ENCODE measurements around the gene CUL3.
"Not testable (repeated sequence)": the region's sequence is repeated elsewhere in the genome, so short reads cannot be mapped to it uniquely, and the experiment has no call there.

The CUL3 gene

DNA sequence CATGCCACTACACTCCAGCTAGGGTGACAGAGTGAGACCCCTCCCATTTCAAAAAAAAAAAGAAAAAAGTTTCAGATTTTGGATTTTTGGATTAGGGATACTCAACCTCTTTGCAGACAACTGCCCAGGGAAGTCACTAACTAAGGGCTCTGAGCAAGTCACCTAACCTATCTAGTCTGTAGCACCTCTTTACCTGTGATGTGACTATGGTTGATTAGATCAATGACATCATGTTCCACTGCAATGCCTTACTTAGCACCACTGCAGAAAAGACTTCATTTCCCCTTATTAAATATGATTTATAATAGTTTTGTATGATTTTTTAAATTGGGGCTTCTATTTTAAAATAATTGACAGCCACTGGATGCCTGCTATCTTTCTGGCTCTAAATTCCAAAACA is 41.2 kb downstream of the CUL3 start:
- DNase-seq (ENCODE audit: low read depth in 2 of 2) = no peak

DNA sequence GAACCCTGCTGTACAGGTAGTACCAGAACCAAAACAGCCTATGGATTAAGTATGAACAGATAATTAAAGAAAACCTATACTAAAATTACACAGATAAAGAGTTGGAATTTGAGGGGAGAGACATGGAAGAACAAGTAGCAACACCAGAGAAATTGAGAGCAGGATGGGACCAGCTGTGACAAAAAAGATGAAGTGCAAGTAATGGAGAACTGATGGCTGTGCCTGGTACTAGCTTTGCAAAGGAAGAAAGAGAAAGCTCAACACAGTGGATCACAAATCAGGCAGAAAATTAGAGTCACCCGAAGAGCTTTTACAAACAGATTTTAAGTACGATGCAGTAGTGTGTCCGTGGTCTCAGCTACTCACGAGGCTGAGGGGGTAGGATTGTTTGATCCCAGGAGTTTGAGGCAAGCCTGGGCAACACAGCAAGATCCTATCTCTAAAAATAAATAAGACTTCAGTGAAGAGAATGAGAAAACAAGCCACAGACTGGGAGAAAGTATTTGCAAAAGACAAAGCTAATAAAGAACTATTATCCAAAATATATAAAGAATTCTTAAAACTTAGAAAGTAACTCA is 46.5 kb downstream of the CUL3 start:
- no peak for DNase-seq (ENCODE audit: low read depth in 2 of 2)

DNA sequence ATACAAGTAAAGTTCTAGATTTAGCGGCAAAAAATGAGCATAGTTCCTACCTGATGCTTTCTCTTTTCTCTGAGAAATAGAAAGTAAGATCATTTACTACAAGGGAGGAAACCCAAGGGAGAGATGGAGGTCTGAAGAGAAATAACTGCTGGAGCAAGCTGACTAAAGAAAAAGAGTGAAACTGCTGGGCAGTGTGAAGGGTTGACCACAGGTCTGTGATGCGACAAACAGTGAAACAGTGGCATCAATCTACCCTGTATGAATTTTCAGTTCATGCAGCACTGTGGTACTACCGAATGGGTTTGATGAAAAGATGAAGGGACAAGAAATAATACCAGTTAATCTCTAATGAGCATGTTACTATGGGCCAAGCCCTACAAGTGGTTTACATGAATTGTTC is 52.2 kb downstream of the CUL3 start:
- no peak for DNase-seq (ENCODE audit: low read depth in 2 of 2)

DNA sequence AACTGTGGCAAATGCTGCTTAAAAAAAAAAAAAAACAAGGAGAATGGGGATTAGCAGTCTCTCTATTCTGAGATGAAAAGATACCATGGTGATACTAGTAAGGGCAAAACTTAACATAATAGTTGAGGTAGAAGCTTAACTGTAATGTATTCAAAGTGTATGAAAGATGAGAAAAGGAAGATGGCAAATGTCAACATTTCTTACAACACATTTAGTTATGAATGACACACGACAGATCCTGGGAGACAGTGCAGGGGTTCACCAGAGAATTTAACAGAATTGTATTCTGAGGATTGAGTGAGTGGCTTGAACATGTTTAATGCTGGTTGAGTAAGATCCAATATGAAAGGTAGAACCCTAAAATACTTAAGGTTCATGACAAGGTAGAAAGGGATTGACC is 52.7 kb downstream of the CUL3 start:
- DNase-seq (ENCODE audit: low read depth in 2 of 2) = no peak

DNA sequence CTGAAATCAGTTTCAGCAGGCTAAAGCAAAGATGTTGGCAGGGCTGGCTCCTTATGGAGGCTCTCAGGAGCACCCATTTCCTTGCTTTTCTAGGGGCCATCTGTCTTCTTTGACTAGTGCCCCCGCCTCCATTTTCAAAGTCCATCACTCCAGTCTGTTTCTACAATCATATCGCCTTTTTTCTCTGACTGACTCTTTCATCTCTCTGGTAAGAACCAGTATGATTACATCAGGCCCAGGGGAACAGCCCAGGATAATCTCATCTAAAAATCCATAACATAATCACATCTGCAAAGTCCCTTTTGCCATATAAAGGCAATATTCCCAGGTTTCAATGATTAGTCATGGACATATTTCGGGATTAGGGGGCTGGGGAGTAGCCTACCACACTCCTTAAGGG is 57.0 kb downstream of the CUL3 start:
- no peak for DNase-seq (ENCODE audit: low read depth in 2 of 2)

DNA sequence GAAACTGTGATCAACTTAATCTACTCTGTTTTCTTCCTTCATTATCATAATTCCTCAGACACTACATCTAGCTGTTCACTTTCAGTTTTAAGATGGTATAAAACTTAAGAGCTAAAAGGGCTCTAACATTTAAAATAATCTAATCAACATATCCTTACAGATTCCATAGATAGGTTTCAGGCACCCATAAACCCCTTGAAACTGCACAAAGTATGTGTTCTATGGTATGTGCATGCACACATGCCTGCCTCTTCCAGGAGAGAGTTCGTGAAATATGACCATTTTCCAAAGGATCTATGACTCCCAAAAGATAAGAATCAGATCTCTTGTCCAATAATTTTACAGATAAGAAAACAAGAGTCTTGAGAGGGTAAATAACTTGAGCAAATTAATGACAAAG is 59.4 kb downstream of the CUL3 start:
- DNase-seq (ENCODE audit: low read depth in 2 of 2) = no peak

DNA sequence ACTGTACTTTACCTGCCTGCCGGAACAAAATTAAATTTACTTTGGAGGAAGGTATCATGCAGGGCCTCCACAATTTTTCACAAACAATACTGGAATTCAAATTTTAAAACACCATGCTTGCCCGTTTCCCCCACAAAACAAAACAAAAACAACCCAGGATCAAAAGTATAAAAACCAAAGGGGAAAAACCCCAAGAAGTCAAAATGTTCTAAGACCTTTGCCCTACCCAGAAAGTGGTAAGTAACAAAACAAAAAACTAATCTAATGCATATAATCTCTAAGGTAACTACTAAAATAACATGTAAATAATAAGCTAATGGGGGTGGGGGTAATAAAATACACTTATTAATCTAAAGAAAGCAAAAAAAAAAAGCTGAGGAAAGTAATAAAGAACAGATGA is 60.5 kb downstream of the CUL3 start:
- DNase-seq (ENCODE audit: low read depth in 2 of 2) = no peak

DNA sequence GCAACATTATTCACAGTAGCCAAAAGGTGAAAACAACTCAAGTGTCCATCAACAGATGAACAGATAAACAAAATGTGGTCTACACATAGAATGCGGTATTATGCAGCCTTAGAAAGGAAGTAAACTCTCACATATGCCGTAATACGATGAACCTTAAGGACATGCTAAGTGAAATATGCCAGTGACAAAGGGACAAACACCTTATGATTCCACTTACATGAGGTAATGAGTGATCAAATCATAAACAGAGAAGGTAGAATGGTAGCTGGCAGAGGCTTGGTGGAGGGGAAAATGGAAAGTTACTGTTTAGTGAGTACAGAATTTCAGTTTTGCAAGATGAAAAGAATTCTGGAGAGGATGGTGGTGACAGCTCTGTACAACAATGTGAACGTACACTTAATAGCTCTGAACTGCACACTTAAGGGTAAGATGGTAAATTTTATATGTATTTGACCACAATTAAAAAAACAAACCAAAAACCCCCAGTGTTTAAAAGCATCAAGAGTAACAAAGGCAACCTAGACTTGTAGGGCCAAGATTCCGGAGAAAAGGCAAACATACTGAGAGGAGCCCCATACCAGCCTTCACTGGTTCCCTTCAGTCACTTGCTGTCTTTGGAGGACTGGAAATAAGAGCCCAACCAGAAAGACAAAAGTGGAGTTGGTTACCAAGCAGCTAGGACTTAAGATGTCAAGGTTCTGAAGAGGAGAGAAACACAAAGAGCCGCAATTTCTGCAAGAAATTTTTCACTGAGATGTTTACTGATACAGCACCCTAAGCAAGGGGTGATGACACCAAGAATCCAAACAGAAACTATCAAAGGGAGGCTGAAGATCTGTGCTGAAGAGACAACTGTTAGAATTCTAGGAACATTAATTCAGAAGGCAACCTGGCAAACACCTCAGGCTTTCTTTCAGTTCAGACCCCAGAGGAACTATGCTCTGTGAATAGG is 61.3 kb downstream of the CUL3 start:
- DNase-seq (ENCODE audit: low read depth in 2 of 2) = no peak

DNA sequence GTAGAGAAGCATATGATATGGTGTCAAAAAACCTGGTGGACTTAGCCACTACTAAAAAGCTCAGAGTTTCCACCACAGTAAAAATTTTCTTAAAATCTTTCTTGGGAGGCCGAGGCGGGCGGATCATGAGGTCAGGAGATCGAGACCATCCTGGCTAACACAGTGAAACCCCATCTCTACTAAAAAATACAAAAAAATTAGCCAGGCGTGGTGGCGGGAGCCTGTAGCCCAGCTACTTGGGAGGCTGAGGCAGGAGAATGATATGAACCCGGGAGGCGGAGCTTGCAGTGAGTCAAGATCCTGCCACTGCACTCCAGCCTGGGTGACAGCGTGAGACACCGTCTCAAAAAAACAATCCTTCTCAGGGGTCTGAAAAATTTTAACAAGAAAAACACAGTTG is 62.7 kb downstream of the CUL3 start:
- DNase-seq (ENCODE audit: low read depth in 2 of 2) = not testable (repeated sequence)

DNA sequence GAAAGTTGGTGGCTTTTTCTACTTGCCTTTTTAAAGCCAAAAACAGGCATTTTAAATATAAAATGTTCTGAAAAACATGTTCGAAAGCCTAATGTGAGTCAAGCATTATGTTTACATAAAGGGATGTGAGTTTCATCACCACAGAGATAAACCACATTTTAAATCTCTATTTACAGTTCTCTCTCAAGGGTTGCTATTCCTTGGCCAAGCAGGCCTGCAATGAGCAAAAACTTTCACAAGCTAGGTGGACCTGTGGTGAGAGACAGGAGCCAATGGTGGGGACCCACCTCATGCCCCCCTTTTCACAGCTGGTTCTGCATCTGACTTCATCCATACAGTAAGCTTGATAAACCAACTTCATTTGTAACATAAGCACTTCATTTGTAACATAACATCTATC is 65.1 kb downstream of the CUL3 start:
- peak in 1 of 2 donors; percentile 7 for DNase-seq (ENCODE audit: low read depth in 2 of 2)

DNA sequence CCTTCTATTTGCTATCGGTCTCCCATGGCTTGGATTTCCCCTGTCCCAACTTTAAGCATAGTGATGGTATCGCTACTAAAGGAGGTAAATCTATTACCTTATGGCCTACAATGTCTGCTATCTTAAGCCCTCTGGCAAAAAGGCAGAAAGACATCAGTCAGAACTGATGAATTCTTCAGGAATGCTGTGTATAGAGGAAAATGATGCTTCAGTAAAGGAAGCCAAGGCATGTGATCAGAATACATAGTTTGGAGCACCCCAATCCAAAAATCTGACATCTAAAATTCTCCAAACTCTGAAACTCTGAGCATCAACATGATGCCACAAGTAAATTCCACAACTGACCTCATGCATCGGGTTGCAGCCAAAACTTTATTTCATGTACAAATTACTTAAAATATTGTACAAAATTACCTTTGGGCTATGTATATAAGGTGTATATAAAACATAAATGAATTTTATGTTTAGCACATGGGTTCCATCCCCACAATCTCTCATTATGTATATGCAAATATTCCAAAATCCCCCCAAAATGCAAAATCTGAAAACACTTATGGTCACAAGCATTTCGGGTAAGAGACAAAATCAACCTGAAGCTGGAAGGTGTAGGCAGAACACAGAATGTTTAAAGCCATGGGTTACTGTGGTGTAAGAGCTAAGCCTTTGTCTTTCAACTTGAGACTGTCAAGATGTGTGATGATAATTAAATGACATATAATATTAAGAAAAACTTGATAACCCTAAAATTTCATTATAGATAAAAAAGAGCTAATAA is 66.2 kb downstream of the CUL3 start:
- no peak for DNase-seq (ENCODE audit: low read depth in 2 of 2)

DNA sequence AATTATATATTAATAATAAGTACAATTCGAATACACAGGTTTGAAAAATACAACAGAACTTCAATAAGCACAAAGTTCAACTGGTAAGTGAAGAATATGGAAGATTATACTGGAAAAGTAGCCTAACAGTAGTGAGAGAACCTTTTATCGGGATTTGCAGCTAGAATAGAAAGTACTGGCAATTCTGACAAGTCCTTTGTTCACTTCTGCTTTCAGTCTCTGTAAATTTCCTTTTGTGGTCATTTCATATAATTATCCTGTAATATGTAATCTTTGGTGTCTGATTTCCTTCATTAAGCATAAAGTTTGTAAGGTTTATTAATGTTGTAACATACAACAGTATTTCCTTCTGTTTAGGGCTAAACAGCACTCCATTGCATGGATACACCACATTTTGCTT is 67.2 kb downstream of the CUL3 start:
- DNase-seq (ENCODE audit: low read depth in 2 of 2) = no peak

DNA sequence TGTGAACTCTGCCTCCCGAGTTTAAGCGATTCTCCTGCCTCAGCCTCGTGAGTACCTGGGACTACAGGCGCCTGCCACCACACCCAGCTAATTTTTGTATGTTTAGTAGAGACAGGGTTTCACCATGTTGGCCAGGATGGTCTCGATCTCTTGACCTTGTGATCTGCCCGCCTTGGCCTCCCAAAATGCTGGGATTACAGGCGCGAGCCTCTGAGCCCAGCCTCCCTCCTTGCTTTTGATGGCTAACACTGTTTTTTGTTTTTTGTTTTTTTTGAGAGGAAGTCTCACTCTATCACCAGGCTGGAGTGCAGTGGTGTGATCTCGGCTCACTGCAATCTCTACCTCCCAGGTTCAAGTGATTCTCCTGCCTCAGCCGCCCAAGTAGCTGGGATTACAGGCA is 68.8 kb downstream of the CUL3 start:
- not testable (repeated sequence) for DNase-seq (ENCODE audit: low read depth in 2 of 2)

DNA sequence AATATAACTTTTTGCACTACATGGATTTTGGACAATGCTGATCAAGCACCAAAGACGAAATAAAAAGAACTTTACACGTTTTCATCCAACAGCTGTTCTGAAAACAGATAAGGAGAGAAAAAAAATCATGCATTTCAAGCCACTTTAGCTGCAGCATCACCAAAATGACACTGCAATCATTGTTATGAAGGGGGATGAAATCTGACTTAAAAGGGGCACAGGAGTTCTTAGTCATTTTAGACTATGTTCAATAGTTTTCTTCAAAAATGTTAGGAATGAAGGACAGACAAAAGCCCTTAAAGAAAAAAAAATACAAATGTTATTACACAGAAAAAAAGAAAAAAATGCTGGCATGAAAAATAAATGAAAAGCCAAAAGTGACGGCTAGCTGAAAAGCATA is 71.2 kb downstream of the CUL3 start:
- no peak for DNase-seq (ENCODE audit: low read depth in 2 of 2)

DNA sequence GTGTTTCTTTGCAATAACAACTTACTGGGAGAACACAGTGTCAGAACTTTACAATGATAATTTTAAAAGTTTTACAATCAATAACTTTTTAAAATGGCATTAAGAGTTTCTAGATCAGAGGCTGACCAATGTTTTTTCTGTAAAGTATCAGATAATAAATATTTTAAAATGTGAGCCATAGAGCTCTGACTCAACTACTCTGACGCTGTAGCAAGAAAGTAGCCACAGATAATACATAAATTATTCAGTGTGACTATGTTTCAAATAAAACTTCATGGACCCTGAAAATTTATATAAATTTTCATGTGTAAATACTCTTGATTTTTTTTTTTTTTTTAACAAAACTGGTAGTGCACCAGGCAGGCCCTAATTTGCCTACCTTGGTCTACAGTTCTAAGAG is 77.4 kb downstream of the CUL3 start:
- no peak for DNase-seq (ENCODE audit: low read depth in 2 of 2)

DNA sequence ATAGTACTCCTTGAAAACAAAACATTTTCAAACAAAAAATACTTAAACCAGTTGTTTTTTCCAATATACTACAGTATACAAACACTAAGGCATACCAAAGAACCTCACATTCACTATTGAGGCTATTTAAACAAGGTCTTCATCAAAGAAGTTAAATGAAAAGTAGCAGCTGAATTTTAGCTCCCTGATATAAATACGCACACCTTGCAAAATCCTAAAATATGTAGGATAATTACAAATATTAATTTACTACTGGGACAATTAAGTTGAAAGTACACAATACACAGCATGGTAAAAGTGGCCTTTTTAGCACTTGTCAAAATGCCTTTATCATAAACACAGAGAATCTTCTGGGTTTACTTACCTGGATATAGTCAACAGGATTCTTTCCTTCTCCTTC is 78.7 kb downstream of the CUL3 start:
- DNase-seq (ENCODE audit: low read depth in 2 of 2) = no peak

DNA sequence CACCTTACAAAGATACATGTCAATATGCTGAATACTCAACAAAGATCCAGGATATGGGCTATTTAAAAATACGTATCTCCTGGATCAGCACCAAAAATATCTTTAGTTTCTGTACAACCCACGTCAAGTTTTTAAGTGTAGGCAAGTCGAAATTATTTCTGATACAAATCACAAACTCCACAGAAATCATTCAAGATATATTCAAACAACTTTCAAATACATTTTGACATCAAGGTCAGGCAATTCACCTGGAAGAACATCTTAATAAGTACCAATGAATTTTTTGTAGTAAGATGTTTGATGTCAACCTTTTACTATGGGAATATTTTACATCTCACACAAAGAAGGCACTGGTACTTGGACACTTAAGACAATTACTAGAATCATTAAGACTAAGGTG is 86.2 kb downstream of the CUL3 start:
- no peak for DNase-seq (ENCODE audit: low read depth in 2 of 2)

DNA sequence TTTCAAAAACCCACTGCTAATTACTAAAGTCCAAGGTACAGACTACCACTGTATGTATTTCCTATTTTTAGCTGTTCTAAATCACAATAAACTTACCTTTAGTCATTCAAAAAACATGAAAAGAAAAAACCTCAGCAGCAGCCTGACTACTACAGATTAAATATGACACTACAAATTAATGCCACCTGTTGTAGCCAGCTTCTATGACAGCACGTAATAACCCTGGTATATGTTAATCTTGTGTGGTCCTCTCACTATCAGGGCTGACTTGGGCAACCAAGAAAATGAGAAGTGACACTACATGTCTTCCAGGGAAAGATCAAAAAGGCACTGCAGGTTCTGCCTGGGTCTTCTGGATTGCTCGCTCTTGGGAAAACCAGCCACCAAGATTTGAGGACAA is 92.6 kb downstream of the CUL3 start:
- DNase-seq (ENCODE audit: low read depth in 2 of 2) = no peak

DNA sequence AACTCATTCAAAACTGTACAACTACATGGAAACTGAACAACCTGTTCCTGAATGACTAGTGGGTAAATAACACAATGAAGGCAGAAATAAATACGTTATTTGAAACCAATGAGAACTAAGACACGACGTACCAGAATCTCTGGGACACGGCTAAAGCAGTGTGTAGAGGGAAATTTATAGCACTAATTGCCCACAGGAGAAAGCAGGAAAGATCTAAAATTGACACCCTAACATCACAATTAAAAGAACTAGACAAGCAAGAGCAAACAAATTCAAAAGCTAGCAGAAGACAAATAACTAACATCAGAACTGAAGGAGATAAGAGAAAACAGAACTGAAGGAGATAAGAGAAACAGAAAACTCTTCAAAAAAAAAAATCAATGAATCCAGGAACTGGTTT is 97.2 kb downstream of the CUL3 start:
- DNase-seq (ENCODE audit: low read depth in 2 of 2) = not testable (repeated sequence)

DNA sequence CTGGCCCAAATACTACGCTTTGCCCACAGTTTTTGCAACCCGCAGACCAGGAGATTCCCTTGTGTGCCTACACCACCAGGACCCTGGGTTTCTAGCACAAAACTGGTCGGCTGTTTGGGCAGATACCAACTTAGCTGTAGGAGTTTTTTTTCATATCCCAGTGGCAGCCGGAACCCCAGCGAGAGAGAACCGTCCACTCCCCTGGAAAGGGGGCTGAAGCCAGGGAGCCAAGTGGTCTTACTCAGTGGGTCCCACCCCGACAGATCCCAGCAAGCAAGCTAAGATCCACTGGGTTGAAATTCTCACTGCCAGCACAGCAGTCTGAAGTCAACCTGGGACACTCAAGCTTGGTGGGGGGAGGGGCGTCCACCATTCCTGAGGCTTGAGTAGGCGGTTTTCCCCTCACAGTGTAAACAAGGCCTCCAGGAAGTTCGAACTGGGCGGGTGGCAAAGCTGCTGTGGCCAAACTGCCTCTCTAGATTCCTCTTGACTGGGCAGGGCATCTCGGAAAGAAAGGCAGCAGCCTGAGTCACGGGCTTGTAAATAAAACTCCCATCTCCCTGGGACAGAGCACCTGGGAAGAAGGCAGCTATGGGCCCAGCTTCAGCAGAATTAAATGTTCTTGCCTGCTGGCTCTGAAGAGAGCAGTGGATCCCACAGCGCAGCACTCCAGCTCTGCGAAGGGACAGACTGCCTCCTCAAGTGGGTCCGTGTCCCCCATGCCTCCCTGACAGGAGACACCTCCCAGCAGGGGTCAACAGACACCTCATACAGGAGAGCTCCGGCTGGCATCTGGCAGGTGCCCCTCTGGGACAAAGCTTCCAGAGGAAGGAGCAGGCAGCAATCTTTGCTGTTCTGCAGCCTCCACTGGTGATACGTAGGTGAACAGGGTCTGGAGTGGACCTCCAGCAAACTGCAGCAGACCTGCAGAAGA is 99.8 kb downstream of the CUL3 start:
- DNase-seq (ENCODE audit: low read depth in 2 of 2) = not testable (repeated sequence)

DNA sequence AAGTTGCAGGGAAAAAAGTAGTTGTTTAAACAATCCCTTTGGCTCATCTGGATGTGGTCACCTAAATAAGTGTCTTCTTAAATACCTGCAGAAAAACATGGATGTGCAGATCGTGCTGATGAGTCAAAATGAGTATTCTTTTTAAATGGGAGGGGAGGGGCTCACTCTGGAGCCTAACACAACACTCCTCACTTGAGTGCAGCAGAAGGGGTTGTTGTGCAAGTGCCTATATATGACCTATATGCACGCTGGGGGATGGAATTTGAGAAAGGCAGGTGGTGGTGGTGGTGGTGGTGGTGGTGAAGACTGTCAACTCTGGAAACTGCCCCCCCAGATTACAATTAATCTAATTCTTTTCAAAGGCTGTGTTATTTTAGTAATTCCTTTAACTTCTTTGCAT is 105.3 kb downstream of the CUL3 start:
- no peak for DNase-seq (ENCODE audit: low read depth in 2 of 2)

DNA sequence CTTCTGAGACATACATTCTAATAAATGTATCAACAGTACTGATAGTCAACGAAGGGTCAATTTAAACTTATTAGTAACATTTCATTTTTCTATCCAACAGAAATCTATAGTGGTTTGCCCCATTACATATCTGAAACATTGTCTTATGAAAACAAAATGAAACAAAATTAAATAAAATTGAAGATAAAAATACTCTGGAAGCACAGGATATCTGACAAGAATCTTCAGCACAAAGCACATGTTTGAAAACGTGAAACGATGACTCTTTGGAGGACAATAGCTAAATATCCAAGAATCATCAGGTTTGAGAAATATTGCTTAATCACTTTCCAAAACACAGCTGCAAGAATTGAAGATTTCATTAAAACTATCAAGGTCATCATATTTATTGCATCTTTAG is 112.3 kb downstream of the CUL3 start:
- no peak for DNase-seq (ENCODE audit: low read depth in 2 of 2)
